HL-60 (cell line): ENCODE data around the gene FGFR1OP2.

Experiments
- GABPA ChIP-seq: IDR thresholded peaks from 2 replicates; pipeline ENCODE4 v1.6.1; 2012; ENCODE audit warnings: low read depth
- TF ChIP-seq, protein P1 (sequence below): IDR thresholded peaks from one replicate; pipeline ENCODE4 v1.5.1; 2011; ENCODE audit warnings: low read length, control low read depth, inconsistent platforms; ENCODE audit not compliant: insufficient read depth

DNA sequence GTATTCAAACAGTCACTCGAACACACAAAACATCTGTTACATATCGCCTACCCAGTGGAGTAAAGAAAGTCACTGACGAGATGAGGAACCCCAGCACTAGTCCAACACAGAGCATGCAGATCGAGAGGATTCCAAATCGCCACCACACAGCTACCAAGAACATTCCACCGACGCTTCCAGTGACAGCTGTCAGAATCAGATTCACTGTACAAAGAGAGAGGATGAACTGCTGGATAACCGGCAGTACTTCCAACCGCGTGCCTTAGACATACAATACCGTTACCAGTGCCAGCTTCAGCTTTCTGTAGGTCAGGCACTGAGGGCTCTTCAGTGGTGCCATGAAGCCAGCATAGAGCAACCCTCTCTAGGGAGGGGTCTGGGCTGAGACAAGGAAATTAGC, 41.5 kb downstream of the FGFR1OP2 start:
- TF ChIP-seq, protein P1, sequence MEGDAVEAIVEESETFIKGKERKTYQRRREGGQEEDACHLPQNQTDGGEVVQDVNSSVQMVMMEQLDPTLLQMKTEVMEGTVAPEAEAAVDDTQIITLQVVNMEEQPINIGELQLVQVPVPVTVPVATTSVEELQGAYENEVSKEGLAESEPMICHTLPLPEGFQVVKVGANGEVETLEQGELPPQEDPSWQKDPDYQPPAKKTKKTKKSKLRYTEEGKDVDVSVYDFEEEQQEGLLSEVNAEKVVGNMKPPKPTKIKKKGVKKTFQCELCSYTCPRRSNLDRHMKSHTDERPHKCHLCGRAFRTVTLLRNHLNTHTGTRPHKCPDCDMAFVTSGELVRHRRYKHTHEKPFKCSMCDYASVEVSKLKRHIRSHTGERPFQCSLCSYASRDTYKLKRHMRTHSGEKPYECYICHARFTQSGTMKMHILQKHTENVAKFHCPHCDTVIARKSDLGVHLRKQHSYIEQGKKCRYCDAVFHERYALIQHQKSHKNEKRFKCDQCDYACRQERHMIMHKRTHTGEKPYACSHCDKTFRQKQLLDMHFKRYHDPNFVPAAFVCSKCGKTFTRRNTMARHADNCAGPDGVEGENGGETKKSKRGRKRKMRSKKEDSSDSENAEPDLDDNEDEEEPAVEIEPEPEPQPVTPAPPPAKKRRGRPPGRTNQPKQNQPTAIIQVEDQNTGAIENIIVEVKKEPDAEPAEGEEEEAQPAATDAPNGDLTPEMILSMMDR: no peak
- no peak for TF ChIP-seq GABPA
